HepG2 (cell line): Measurements from ENCODE around the gene ZNF331. TPM values are rescaled to one million over a fixed set of nuclear protein-coding genes. Genes with fewer than 3 reads are reported as not detected.
A peak's percentile ranks its signal among the peaks of the same experiment; 100 is the strongest.

Source experiments
- ATAC-seq: fragments of 200-7000 bp; cut with Tn5 transposase; 3 replicates; pipeline ENCODE4 v1.9.1; 2020; ENCODE audit warnings: mild to moderate bottlenecking, moderate library complexity
- BruUV-seq: library from RNA; stranded (reverse); fragments of 400-500 nt; replicated peaks from 2 replicates; lab custom pipeline; 2021; lab: Mats Ljungman, UMichigan
- CTCF ChIA-PET: fragments of 300-600 bp; formaldehyde crosslinking; extraction: SDS; loops from one replicate; lab custom pipeline; 2021; ENCODE audit warnings: low total read pairs, inconsistent platforms, low intra/inter-chr PET ratio; lab: Yijun Ruan, JAX
- POLR2A ChIA-PET: fragments of 350-600 bp; sonication (Branson Sonifier 250); formaldehyde crosslinking; loops from one replicate; lab custom pipeline; 2020; ENCODE audit warnings: antibody characterized with exemption, inconsistent platforms; lab: Yijun Ruan, JAX
- DNase-seq: peaks from one replicate; pipeline ENCODE4 v3.0.0-alpha.2; 2015; ENCODE audit warnings: low spot score
- FAIRE-seq: peaks from 3 replicates; lab custom pipeline; 2011; peaks lifted over from hg19 to GRCh38; lab: Jason Lieb, UNC
- H2AFZ ChIP-seq: one replicate; pipeline ENCODE4 v1.6.1; 2011; ENCODE audit warnings: low read length, inconsistent platforms
- H3K27ac ChIP-seq: fragments of 300-600 bp; 3 replicates; pipeline ENCODE4 v1.8.0; 2011; ENCODE audit warnings: mixed run types, mild to moderate bottlenecking, mixed read lengths, low read length, inconsistent platforms; ENCODE audit not compliant: insufficient read depth; ENCODE audit errors: extremely low read length
- H3K27me3 ChIP-seq, 2 experiments: fragments of 200-600 bp in 1 of 2; 2 replicates in 1 of 2; 3 replicates in 1 of 2; pipeline versions ENCODE4 v1.6.0 to v1.8.0; 2011; ENCODE audit warnings: low read length in 2 of 2, mild to moderate bottlenecking in 2 of 2, moderate library complexity in 2 of 2, inconsistent platforms in 1 of 2; ENCODE audit not compliant: insufficient read depth in 2 of 2, control insufficient read depth in 1 of 2
- H3K36me3 ChIP-seq, 2 experiments: fragments of 200-600 bp in 1 of 2; replicated peaks in 1 of 2; 2 replicates in 1 of 2; 3 replicates in 1 of 2; pipeline versions ENCODE4 v1.5.1 to v1.8.0; 2011; ENCODE audit warnings: low read length in 2 of 2, inconsistent platforms in 1 of 2; ENCODE audit not compliant: insufficient read depth in 2 of 2, control insufficient read depth in 1 of 2
- H3K4me1 ChIP-seq: 2 replicates; pipeline ENCODE4 v1.5.1; 2012; ENCODE audit warnings: low read length, inconsistent platforms; ENCODE audit not compliant: insufficient read depth
- H3K4me2 ChIP-seq: 2 replicates; pipeline ENCODE4 v1.6.0; 2011; ENCODE audit warnings: low read depth, low read length, inconsistent platforms
- H3K4me3 ChIP-seq, 3 experiments: fragments of 200-600 bp in 1 of 3; sonication (generic), shearing (Covaris generic) in 1 of 3; replicated peaks in 1 of 3; 2 replicates each; pipeline ENCODE4 v1.5.1; 2011 to 2016; ENCODE audit warnings: low read length in 3 of 3, inconsistent platforms in 2 of 3, low read depth in 2 of 3, mild to moderate bottlenecking in 2 of 3, control low read depth in 1 of 3, mixed read lengths in 1 of 3; ENCODE audit not compliant: insufficient read depth in 1 of 3
- H3K79me2 ChIP-seq: one replicate; pipeline ENCODE4 v1.6.1; 2011; ENCODE audit warnings: low read length, inconsistent platforms; ENCODE audit not compliant: insufficient read depth
- H3K9ac ChIP-seq: 2 replicates; pipeline ENCODE4 v1.6.0; 2011; ENCODE audit warnings: mild to moderate bottlenecking, low read depth, low read length, inconsistent platforms; ENCODE audit not compliant: insufficient read depth
- H3K9me3 ChIP-seq: 2 replicates; pipeline ENCODE4 v1.5.1; 2012; ENCODE audit warnings: mild to moderate bottlenecking, low read length
- H4K20me1 ChIP-seq: 2 replicates; pipeline ENCODE4 v1.6.0; 2011; ENCODE audit warnings: inconsistent platforms, mild to moderate bottlenecking, low read length, moderate library complexity; ENCODE audit not compliant: insufficient read depth
- NONO ChIP-seq, 2 experiments: fragments of 450-650 bp in 1 of 2; sonication (generic) in 1 of 2; formaldehyde crosslinking in 1 of 2; IDR thresholded peaks in 1 of 2; conservative IDR thresholded peaks in 1 of 2; 2 replicates each; pipeline versions ENCODE4 v1.6.1 to v1.8.0; 2017 to 2022; ENCODE audit warnings: mild to moderate bottlenecking in 1 of 2, missing genetic modification reagents in 1 of 2, moderate library complexity in 1 of 2
- NRL ChIP-seq: sonication (generic); formaldehyde crosslinking; IDR thresholded peaks from 2 replicates; pipeline ENCODE4 v1.5.0; 2020; ENCODE audit warnings: missing genetic modification reagents, mild to moderate bottlenecking, moderate library complexity, borderline replicate concordance
- PCBP1 ChIP-seq: fragments of 200-400 bp; formaldehyde crosslinking; IDR thresholded peaks from 2 replicates; pipeline ENCODE4 v1.6.1; 2017; ENCODE audit warnings: mild to moderate bottlenecking, low read depth, low read length, borderline replicate concordance
- RBM39 ChIP-seq: fragments of 200-400 bp; formaldehyde crosslinking; IDR thresholded peaks from one replicate; pipeline ENCODE4 v1.6.1; 2018; ENCODE audit warnings: antibody characterized with exemption, mild to moderate bottlenecking, low read depth, low read length; ENCODE audit not compliant: poor library complexity, severe bottlenecking
- RFX3 ChIP-seq: IDR thresholded peaks from 2 replicates; pipeline ENCODE4 v1.6.1; 2016; ENCODE audit warnings: missing biosample characterization, missing genetic modification reagents
- TARDBP ChIP-seq: sonication (generic); formaldehyde crosslinking; IDR thresholded peaks from 2 replicates; pipeline ENCODE4 v1.8.0; 2022; ENCODE audit warnings: mild to moderate bottlenecking, missing genetic modification reagents
- TBX2 ChIP-seq: sonication (generic); formaldehyde crosslinking; IDR thresholded peaks from 2 replicates; pipeline ENCODE4 v1.5.0; 2020; ENCODE audit warnings: missing genetic modification reagents, mild to moderate bottlenecking, borderline replicate concordance
- ZFAT ChIP-seq: sonication (generic); formaldehyde crosslinking; conservative IDR thresholded peaks from 2 replicates; pipeline ENCODE4 v1.8.1; 2023; ENCODE audit warnings: missing genetic modification reagents, inconsistent platforms
- ZIK1 ChIP-seq: sonication (generic); formaldehyde crosslinking; IDR thresholded peaks from 2 replicates; pipeline ENCODE4 v1.5.0; 2020; ENCODE audit warnings: mild to moderate bottlenecking, low read depth, missing genetic modification reagents, borderline replicate concordance
- ZNF543 ChIP-seq: sonication (generic); formaldehyde crosslinking; IDR thresholded peaks from 2 replicates; pipeline ENCODE4 v1.4.0; 2020; ENCODE audit warnings: mild to moderate bottlenecking, missing genetic modification reagents
- ZNF780A ChIP-seq: sonication (generic); formaldehyde crosslinking; IDR thresholded peaks from 2 replicates; pipeline ENCODE4 v1.8.0; 2022; ENCODE audit warnings: mild to moderate bottlenecking, missing genetic modification reagents, moderate library complexity
- ZNF841 ChIP-seq: sonication (generic); formaldehyde crosslinking; IDR thresholded peaks from 2 replicates; pipeline ENCODE4 v1.8.1; 2023; ENCODE audit warnings: missing genetic modification reagents, borderline replicate concordance
- ZNF891 ChIP-seq: sonication (generic); formaldehyde crosslinking; IDR thresholded peaks from 2 replicates; pipeline ENCODE4 v1.5.0; 2020; ENCODE audit warnings: mild to moderate bottlenecking, missing genetic modification reagents
- ZSCAN29 ChIP-seq: sonication (generic); formaldehyde crosslinking; conservative IDR thresholded peaks from 2 replicates; pipeline ENCODE4 v1.4.0; 2020; ENCODE audit warnings: mild to moderate bottlenecking, missing genetic modification reagents
- WGBS: methylation state at CpG from one replicate; pipeline ENCODE4 v1.1.6; 2017; ENCODE audit warnings: low lambda C conversion rate; 5-methylcytosine and 5-hydroxymethylcytosine counted together
- in situ Hi-C: cut with HindIII; loops from 2 replicates; pipeline ENCODE4 v1.10.0; 2017; ENCODE audit warnings: low pct_unique_long_range_greater_than_20kb; ENCODE audit not compliant: extremely low pct_ligation_motif_present
- intact Hi-C: fragments of 100-400 bp; cut with micrococcal nuclease; formaldehyde crosslinking; loops from one replicate; pipeline ENCODE4 v1.10.0; 2022; ENCODE audit not compliant: unreplicated experiment
- polyA plus RNA-seq, 8 experiments: library from polyadenylated mRNA; depleted of rRNA in 3 of 8; stranded (reverse) in 7 of 8; unstranded in 1 of 8; fragments of >200 nt; fragmentation: Illumina TruSeq in 4 of 8; extraction: Trizol in 4 of 8; gene quantifications; 2 replicates each; pipeline versions ENCODE4 v1.2.1 to v1.2.3, GENCODE V29; 2011 to 2016; ENCODE audit warnings: low read depth in 4 of 8, missing spikeins in 1 of 8, mixed read lengths in 1 of 8; ENCODE audit not compliant: insufficient read depth in 1 of 8
- total RNA-seq, 5 experiments: library from RNA; depleted of rRNA; stranded (reverse); fragments of >200 nt; fragmentation: Illumina TruSeq; extraction: Trizol; gene quantifications; 2 replicates each; pipeline ENCODE4 v1.2.3, GENCODE V29; 2016; ENCODE audit warnings: low read depth in 1 of 5
- TF ChIP-seq, protein P1 (sequence below): sonication (generic); formaldehyde crosslinking; IDR thresholded peaks from 2 replicates; pipeline ENCODE4 v1.4.0; 2020; ENCODE audit warnings: mild to moderate bottlenecking, low read depth, missing genetic modification reagents
- TF ChIP-seq, protein P2 (sequence below): sonication (generic); formaldehyde crosslinking; IDR thresholded peaks from 2 replicates; pipeline ENCODE4 v1.5.0; 2020; ENCODE audit warnings: missing genetic modification reagents, mild to moderate bottlenecking, borderline replicate concordance
- TF ChIP-seq, protein P3 (sequence below): IDR thresholded peaks from 2 replicates; pipeline ENCODE4 v1.6.1; 2012; ENCODE audit warnings: low read depth, low read length, improper control_type of control experiment
- TF ChIP-seq, protein P4 (sequence below): sonication (generic); formaldehyde crosslinking; IDR thresholded peaks from 2 replicates; pipeline ENCODE4 v1.8.0; 2023; ENCODE audit warnings: mild to moderate bottlenecking, missing genetic modification reagents

Gene ZNF331
- total and polyA plus RNA-seq, 2 of the 13 experiments (the other 11 are each of a cell fraction or from before 2014, with no cell fraction given): 8.2 to 13.3 TPM

- Histone ChIP-seq H3K9ac (peak overlapping the region; percentile 64), H3K4me1 (peaks cover 35% of the 10 kb centered on the region), H2AFZ (no peak overlapping the region), H3K4me2 (peak overlapping the region; percentile 74), H3K36me3 (no peaks in the 10 kb centered on the region; a peak in 1 of 5 replicates), H3K4me3 (peak overlapping the region; percentile 72 to 79 (median 73); a peak in 5 of 6 replicates), H3K27me3 (no peaks in the 10 kb centered on the region), H3K79me2 (peaks cover 6% of the 10 kb centered on the region), H4K20me1 (no peaks in the 10 kb centered on the region), H3K9me3 (peaks cover 11% of the 10 kb centered on the region), H3K27ac (peak overlapping the region; percentile 36)
- intact Hi-C loops: no loop called here
- in situ Hi-C loops: no loop called here
- ChIA-PET CTCF (no interaction called here), POLR2A (interaction anchor here (0.7 to 1.2 kb wide), 4 partner anchors 12 to 16 kb away, joined by 3 to 7 read pairs (median 6); partner anchors contain the start of gene ZNF331)
- 81% methylated on average over 15 of the region's 33 CpGs for WGBS
- ATAC-seq (peak; percentile 58), DNase-seq (no peak), FAIRE-seq (no peak)
- no TSS peak for BruUV-seq
- TF ChIP-seq ZFAT (CRISPR knock-in tag) (no peak), ZNF841 (CRISPR knock-in tag) (no peak), RBM39 (no peak), NRL (CRISPR knock-in tag) (0 out of 2 replicates have a peak, but pooled peaks have one; percentile 24), PCBP1 (no peak), TARDBP (CRISPR knock-in tag) (0 out of 2 replicates have a peak, but pooled peaks have one; percentile 28), ZSCAN29 (CRISPR knock-in tag) (0 out of 2 replicates have a peak, but pooled peaks have one; percentile 73), ZNF780A (CRISPR knock-in tag) (no peak), TBX2 (no peak), NONO (IDR thresholded peaks at IDR 0.05) (no peak), NONO (CRISPR knock-in tag; conservative IDR thresholded peaks at IDR 0.05) (no peak), RFX3 (CRISPR knock-in tag) (no peak), ZIK1 (no peak), ZNF891 (CRISPR knock-in tag) (0 out of 2 replicates have a peak, but pooled peaks have one; percentile 40), ZNF543 (no peak)
- TF ChIP-seq, protein P1, sequence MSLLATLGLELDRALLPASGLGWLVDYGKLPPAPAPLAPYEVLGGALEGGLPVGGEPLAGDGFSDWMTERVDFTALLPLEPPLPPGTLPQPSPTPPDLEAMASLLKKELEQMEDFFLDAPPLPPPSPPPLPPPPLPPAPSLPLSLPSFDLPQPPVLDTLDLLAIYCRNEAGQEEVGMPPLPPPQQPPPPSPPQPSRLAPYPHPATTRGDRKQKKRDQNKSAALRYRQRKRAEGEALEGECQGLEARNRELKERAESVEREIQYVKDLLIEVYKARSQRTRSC (CRISPR knock-in tag): no peak
- TF ChIP-seq, protein P2, sequence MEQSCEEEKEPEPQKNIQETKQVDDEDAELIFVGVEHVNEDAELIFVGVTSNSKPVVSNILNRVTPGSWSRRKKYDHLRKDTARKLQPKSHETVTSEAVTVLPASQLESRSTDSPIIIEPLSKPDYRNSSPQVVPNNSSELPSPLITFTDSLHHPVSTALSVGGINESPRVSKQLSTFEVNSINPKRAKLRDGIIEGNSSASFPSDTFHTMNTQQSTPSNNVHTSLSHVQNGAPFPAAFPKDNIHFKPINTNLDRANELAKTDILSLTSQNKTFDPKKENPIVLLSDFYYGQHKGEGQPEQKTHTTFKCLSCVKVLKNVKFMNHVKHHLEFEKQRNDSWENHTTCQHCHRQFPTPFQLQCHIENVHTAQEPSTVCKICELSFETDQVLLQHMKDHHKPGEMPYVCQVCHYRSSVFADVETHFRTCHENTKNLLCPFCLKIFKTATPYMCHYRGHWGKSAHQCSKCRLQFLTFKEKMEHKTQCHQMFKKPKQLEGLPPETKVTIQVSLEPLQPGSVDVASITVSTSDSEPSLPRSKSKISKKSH (CRISPR knock-in tag): no peak
- TF ChIP-seq, protein P3, sequence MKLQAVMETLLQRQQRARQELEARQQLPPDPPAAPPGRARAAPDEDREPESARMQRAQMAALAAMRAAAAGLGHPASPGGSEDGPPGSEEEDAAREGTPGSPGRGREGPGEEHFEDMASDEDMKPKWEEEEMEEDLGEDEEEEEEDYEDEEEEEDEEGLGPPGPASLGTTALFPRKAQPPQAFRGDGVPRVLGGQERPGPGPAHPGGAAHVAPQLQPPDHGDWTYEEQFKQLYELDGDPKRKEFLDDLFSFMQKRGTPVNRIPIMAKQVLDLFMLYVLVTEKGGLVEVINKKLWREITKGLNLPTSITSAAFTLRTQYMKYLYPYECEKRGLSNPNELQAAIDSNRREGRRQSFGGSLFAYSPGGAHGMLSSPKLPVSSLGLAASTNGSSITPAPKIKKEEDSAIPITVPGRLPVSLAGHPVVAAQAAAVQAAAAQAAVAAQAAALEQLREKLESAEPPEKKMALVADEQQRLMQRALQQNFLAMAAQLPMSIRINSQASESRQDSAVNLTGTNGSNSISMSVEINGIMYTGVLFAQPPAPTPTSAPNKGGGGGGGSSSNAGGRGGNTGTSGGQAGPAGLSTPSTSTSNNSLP: no peak
- TF ChIP-seq, protein P4, sequence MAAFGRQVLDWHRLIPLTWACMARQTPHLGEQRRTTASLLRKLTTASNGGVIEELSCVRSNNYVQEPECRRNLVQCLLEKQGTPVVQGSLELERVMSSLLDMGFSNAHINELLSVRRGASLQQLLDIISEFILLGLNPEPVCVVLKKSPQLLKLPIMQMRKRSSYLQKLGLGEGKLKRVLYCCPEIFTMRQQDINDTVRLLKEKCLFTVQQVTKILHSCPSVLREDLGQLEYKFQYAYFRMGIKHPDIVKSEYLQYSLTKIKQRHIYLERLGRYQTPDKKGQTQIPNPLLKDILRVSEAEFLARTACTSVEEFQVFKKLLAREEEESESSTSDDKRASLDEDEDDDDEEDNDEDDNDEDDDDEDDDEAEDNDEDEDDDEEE (CRISPR knock-in tag): no peak
Measured at GRCh38 chr19:53521373-53522202, 16.4 kb upstream of the ZNF331 start.
